ENCODE measurements around the gene MFAP1. TPM values are rescaled to one million over a fixed set of nuclear protein-coding genes. Genes with fewer than 3 reads are reported as not detected.

Gene MFAP1
- polyA plus RNA-seq, 1 donor from 2014 or later, result 37.7 TPM

GRCh38 chr15:43771816-43772215, 52.7 kb downstream of the MFAP1 start:
- Histone ChIP-seq H3K4me3 (ENCODE audit: low read length) (no peak overlapping the region), H3F3A (ENCODE audit: insufficient read depth, low read length, poor library complexity, severe bottlenecking) (no peaks in the 10 kb centered on the region), H3K9me2 (ENCODE audit: insufficient read depth, low read length) (no peaks in the 10 kb centered on the region), H3K27me3 (ENCODE audit: insufficient read depth, low read depth, low read length) (peaks cover 9% of the 10 kb centered on the region), H3K9me3 (ENCODE audit: low read length) (no peaks in the 10 kb centered on the region), H3K9ac (ENCODE audit: low read length) (no peak overlapping the region), H3K27ac (ENCODE audit: low read length) (no peak overlapping the region), H3K4me2 (ENCODE audit: low read length) (no peak overlapping the region), H2AFZ (ENCODE audit: low read depth, low read length) (no peak overlapping the region), H3K79me2 (replicated peaks; ENCODE audit: insufficient read depth, low read length) (no peaks in the 10 kb centered on the region), H4K20me1 (ENCODE audit: insufficient read depth) (no peaks in the 10 kb centered on the region), H3K36me3 (ENCODE audit: insufficient read depth, low read length) (peaks cover 6% of the 10 kb centered on the region)
- TF ChIP-seq EP300 (conservative IDR thresholded peaks at IDR 0.05; ENCODE audit: poor library complexity, severe bottlenecking) (no peak), POLR2AphosphoS5 (IDR thresholded peaks at IDR 0.05) (no peak), RAD21 (conservative IDR thresholded peaks at IDR 0.05) (no peak), SMC3 (conservative IDR thresholded peaks at IDR 0.05; ENCODE audit: poor library complexity) (no peak), TAF1 (IDR thresholded peaks at IDR 0.05; ENCODE audit: low read depth) (no peak), EZH2 (IDR thresholded peaks at IDR 0.05; ENCODE audit: borderline replicate concordance, insufficient read depth, low read length, poor library complexity, severe bottlenecking) (no peak), MXI1 (conservative IDR thresholded peaks at IDR 0.05; ENCODE audit: poor library complexity, severe bottlenecking) (no peak)
- TF ChIP-seq, protein P1, sequence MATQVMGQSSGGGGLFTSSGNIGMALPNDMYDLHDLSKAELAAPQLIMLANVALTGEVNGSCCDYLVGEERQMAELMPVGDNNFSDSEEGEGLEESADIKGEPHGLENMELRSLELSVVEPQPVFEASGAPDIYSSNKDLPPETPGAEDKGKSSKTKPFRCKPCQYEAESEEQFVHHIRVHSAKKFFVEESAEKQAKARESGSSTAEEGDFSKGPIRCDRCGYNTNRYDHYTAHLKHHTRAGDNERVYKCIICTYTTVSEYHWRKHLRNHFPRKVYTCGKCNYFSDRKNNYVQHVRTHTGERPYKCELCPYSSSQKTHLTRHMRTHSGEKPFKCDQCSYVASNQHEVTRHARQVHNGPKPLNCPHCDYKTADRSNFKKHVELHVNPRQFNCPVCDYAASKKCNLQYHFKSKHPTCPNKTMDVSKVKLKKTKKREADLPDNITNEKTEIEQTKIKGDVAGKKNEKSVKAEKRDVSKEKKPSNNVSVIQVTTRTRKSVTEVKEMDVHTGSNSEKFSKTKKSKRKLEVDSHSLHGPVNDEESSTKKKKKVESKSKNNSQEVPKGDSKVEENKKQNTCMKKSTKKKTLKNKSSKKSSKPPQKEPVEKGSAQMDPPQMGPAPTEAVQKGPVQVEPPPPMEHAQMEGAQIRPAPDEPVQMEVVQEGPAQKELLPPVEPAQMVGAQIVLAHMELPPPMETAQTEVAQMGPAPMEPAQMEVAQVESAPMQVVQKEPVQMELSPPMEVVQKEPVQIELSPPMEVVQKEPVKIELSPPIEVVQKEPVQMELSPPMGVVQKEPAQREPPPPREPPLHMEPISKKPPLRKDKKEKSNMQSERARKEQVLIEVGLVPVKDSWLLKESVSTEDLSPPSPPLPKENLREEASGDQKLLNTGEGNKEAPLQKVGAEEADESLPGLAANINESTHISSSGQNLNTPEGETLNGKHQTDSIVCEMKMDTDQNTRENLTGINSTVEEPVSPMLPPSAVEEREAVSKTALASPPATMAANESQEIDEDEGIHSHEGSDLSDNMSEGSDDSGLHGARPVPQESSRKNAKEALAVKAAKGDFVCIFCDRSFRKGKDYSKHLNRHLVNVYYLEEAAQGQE (IDR thresholded peaks at IDR 0.05; ENCODE audit: borderline replicate concordance), result no peak
- TF ChIP-seq, protein P2, sequence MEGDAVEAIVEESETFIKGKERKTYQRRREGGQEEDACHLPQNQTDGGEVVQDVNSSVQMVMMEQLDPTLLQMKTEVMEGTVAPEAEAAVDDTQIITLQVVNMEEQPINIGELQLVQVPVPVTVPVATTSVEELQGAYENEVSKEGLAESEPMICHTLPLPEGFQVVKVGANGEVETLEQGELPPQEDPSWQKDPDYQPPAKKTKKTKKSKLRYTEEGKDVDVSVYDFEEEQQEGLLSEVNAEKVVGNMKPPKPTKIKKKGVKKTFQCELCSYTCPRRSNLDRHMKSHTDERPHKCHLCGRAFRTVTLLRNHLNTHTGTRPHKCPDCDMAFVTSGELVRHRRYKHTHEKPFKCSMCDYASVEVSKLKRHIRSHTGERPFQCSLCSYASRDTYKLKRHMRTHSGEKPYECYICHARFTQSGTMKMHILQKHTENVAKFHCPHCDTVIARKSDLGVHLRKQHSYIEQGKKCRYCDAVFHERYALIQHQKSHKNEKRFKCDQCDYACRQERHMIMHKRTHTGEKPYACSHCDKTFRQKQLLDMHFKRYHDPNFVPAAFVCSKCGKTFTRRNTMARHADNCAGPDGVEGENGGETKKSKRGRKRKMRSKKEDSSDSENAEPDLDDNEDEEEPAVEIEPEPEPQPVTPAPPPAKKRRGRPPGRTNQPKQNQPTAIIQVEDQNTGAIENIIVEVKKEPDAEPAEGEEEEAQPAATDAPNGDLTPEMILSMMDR (IDR thresholded peaks at IDR 0.05; ENCODE audit: poor library complexity, severe bottlenecking), result no peak

- Histone ChIP-seq H3K9ac (ENCODE audit: low read length) (no peak overlapping the region), H3K36me3 (ENCODE audit: insufficient read depth, low read length) (peaks cover 6% of the 10 kb centered on the region), H2AFZ (ENCODE audit: low read depth, low read length) (no peak overlapping the region), H3K9me2 (ENCODE audit: insufficient read depth, low read length) (no peaks in the 10 kb centered on the region), H3K4me2 (ENCODE audit: low read length) (no peak overlapping the region), H3K27me3 (ENCODE audit: insufficient read depth, low read depth, low read length) (no peaks in the 10 kb centered on the region), H3F3A (ENCODE audit: insufficient read depth, low read length, poor library complexity, severe bottlenecking) (no peaks in the 10 kb centered on the region), H3K27ac (ENCODE audit: low read length) (no peak overlapping the region), H3K9me3 (ENCODE audit: low read length) (no peaks in the 10 kb centered on the region), H3K79me2 (replicated peaks; ENCODE audit: insufficient read depth, low read length) (no peaks in the 10 kb centered on the region), H4K20me1 (ENCODE audit: insufficient read depth) (no peaks in the 10 kb centered on the region), H3K4me3 (ENCODE audit: low read length) (no peak overlapping the region)
- TF ChIP-seq, protein P1 (IDR thresholded peaks at IDR 0.05; ENCODE audit: borderline replicate concordance), result no peak
- TF ChIP-seq, protein P2 (IDR thresholded peaks at IDR 0.05; ENCODE audit: poor library complexity, severe bottlenecking), result peak; percentile 74
- peak; percentile 51 for TF ChIP-seq SMC3 (conservative IDR thresholded peaks at IDR 0.05; ENCODE audit: poor library complexity)
- peak; percentile 50 for TF ChIP-seq RAD21 (conservative IDR thresholded peaks at IDR 0.05)
Measured at GRCh38 chr15:43769584-43770228, 54.8 kb downstream of the MFAP1 start.

All from neural cell (in vitro differentiated cells).